GM12874 (cell line): ENCODE data around the gene FEN1.

Source experiments
- CTCF ChIP-seq: IDR thresholded peaks from 2 replicates; pipeline ENCODE4 v1.5.1; 2011; ENCODE audit warnings: low read depth, mild to moderate bottlenecking, control low read depth, low read length, moderate library complexity; ENCODE audit not compliant: insufficient read depth

Gene FEN1

DNA sequence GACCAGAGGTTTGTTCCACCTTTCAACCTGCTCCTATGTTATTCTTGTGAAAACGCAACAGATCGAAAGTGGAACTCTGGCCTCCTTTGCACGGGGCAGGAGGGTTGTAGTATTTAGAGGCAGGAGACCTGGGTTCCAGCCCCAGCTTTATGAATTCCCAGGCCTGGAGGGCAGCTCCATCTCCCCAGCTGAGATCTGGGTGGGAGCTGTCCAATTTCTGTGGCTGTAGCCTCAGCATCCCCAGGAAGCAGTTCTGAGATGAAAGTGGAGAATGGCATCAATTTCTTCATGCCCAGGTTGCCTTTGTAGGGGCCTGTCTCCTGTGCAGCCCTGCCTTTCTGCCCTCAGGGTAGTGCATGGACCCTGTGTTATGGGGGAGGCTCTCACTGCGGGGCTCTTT lies 39.5 kb downstream of the FEN1 start:
- no peak for TF ChIP-seq CTCF

- no peak for TF ChIP-seq CTCF
These were observed 40.0 kb downstream of the FEN1 start for GRCh38 chr11:61832754-61833153.

- no peak for TF ChIP-seq CTCF
These were observed 40.8 kb downstream of the FEN1 start for GRCh38 chr11:61833471-61833870.

DNA sequence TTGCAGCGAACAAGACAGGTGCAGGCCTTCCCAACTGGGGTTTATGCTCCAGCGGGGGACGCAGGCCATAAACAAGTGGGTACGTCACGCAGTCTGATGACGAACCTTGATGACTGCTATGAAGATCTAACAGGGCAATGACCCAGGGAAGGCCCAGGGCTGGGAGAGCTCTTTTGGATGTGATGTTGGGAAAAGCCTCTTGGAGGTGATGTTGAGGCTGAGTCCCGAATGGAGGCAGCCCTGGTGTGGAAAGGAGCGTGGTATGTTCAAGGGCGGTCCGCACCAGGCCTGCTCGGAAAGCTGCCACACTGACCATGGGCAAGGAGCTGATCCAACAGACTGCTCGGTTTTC lies 41.2 kb downstream of the FEN1 start:
- no peak for TF ChIP-seq CTCF

DNA sequence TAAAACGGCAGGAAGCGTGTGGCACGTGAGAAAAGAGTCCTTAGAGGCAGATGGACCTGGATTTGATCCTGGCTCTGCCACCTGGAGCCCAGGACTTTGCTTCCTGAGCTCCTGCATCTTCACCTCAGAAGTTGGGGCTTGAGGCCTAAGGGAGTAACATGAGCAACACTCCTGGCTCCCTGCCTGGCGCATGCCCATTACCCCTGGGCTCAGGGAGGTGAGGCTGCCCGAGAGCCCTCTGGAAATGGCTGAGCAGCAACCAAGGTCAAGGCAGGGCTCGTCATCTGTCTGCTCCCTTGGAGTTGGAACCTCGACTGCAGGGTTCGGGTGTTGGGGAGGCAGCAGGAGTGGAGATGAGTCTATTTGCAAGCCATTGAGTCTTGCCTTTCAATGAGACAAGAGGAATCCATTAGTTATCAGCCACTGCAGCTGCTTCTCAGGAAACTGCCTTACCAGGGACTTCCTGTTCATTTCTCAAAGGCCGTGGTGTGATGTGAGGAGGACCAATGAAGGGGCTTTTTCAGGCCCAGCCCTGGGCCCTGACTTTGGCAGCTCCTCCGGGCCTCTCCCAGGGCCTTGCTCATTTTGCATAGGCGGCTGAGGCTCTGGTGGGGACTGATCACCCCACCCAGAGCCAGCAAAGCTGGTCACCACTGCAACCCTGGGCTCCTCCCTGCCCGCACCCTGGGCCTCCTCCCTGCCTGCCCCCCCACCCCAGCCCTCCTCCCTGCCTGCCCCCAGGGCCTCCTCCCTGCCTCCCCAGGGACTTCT lies 41.8 kb downstream of the FEN1 start:
- TF ChIP-seq CTCF, result no peak

DNA sequence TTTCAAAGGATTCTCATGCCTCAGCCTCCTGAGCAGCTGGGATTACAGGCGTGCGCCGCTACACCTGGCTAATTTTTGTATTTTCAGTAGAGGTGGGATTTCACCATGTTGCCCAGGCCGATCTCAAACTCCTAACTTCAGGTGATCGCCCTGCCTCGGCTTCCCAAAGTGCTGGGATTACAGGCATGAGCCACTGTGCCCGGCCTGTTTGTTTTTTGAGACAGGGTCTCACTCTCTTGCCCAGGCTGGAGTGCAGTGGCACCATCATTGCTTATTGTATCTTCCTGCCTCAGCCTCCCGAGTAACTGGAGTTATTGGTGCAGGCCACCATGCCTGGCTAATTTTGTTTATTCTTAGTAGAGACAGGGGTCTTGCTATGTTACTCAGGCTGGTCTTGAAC lies 43.5 kb downstream of the FEN1 start:
- TF ChIP-seq CTCF, result no peak

- TF ChIP-seq CTCF, result no peak
These were observed 44.8 kb downstream of the FEN1 start for GRCh38 chr11:61837411-61838005.
